HepG2 (cell line): Measurements from ENCODE around the gene ATP1B2. TPM values are rescaled to one million over a fixed set of nuclear protein-coding genes. Genes with fewer than 3 reads are reported as not detected.
A peak's percentile ranks its signal among the peaks of the same experiment; 100 is the strongest.

ENCODE experiments used
- ARID3A ChIP-seq: IDR thresholded peaks from 2 replicates; pipeline ENCODE4 v1.6.1; 2012; ENCODE audit warnings: low read depth, low read length, improper control_type of control experiment
- ARNT2 ChIP-seq: sonication (generic); formaldehyde crosslinking; IDR thresholded peaks from 2 replicates; pipeline ENCODE4 v1.8.0; 2022; ENCODE audit warnings: mild to moderate bottlenecking, low read depth, missing genetic modification reagents, moderate library complexity
- BHLHE40 ChIP-seq: IDR thresholded peaks from 2 replicates; pipeline ENCODE4 v1.6.1; 2011; ENCODE audit warnings: low read length, improper control_type of control experiment
- DRAP1 ChIP-seq: IDR thresholded peaks from 2 replicates; pipeline ENCODE4 v1.6.1; 2016; ENCODE audit warnings: missing genetic modification reagents, missing compliant biosample characterization
- HMGA1 ChIP-seq: sonication (generic); formaldehyde crosslinking; conservative IDR thresholded peaks from 2 replicates; pipeline ENCODE4 v1.4.0; 2020; ENCODE audit warnings: missing genetic modification reagents
- KLF11 ChIP-seq: IDR thresholded peaks from 2 replicates; pipeline ENCODE4 v1.6.1; 2016; ENCODE audit warnings: missing compliant biosample characterization
- MLX ChIP-seq: IDR thresholded peaks from 2 replicates; pipeline ENCODE4 v1.6.1; 2016
- MTF1 ChIP-seq: sonication (generic); formaldehyde crosslinking; IDR thresholded peaks from 2 replicates; pipeline ENCODE4 v1.5.0; 2020; ENCODE audit warnings: missing genetic modification reagents
- MYNN ChIP-seq: sonication (generic); formaldehyde crosslinking; IDR thresholded peaks from 2 replicates; pipeline ENCODE4 v1.4.0; 2020; ENCODE audit warnings: mild to moderate bottlenecking, low read depth, missing genetic modification reagents
- POLR2G ChIP-seq: fragments of 200-400 bp; formaldehyde crosslinking; IDR thresholded peaks from 2 replicates; pipeline ENCODE4 v1.6.1; 2018; ENCODE audit warnings: mild to moderate bottlenecking, low read depth, low read length, moderate library complexity
- SNAPC4 ChIP-seq: sonication (generic); formaldehyde crosslinking; IDR thresholded peaks from 2 replicates; pipeline ENCODE4 v1.4.0; 2020; ENCODE audit warnings: mild to moderate bottlenecking, missing genetic modification reagents
- TAF1 ChIP-seq: sonication (generic); formaldehyde crosslinking; IDR thresholded peaks from 2 replicates; pipeline ENCODE4 v1.4.0; 2020; ENCODE audit warnings: missing genetic modification reagents
- ZBTB1 ChIP-seq: sonication (generic); formaldehyde crosslinking; IDR thresholded peaks from 2 replicates; pipeline ENCODE4 v1.4.0; 2020; ENCODE audit warnings: missing genetic modification reagents, borderline replicate concordance
- ZGPAT ChIP-seq: IDR thresholded peaks from 2 replicates; pipeline ENCODE4 v1.6.1; 2016; ENCODE audit warnings: mild to moderate bottlenecking
- ZNF121 ChIP-seq: sonication (generic); formaldehyde crosslinking; IDR thresholded peaks from 2 replicates; pipeline ENCODE4 v1.5.0; 2020; ENCODE audit warnings: mild to moderate bottlenecking, missing genetic modification reagents
- ZNF205 ChIP-seq: IDR thresholded peaks from 2 replicates; pipeline ENCODE4 v1.6.1; 2018; ENCODE audit warnings: missing biosample characterization, missing genetic modification reagents
- ZNF225 ChIP-seq: sonication (generic); formaldehyde crosslinking; IDR thresholded peaks from 2 replicates; pipeline ENCODE4 v1.4.0; 2020; ENCODE audit warnings: mild to moderate bottlenecking, missing genetic modification reagents
- ZNF234 ChIP-seq: sonication (generic); formaldehyde crosslinking; conservative IDR thresholded peaks from 2 replicates; pipeline ENCODE4 v1.5.1; 2020; ENCODE audit warnings: mild to moderate bottlenecking, missing genetic modification reagents
- ZNF33A ChIP-seq: sonication (generic); formaldehyde crosslinking; IDR thresholded peaks from 2 replicates; pipeline ENCODE4 v1.5.1; 2020; ENCODE audit warnings: missing genetic modification reagents, mild to moderate bottlenecking, moderate library complexity, borderline replicate concordance
- ZNF501 ChIP-seq: sonication (generic); formaldehyde crosslinking; IDR thresholded peaks from 2 replicates; pipeline ENCODE4 v1.5.1; 2020; ENCODE audit warnings: mild to moderate bottlenecking, moderate library complexity, missing genetic modification reagents
- ZNF543 ChIP-seq: sonication (generic); formaldehyde crosslinking; IDR thresholded peaks from 2 replicates; pipeline ENCODE4 v1.4.0; 2020; ENCODE audit warnings: mild to moderate bottlenecking, missing genetic modification reagents
- ZNF839 ChIP-seq: sonication (generic); formaldehyde crosslinking; IDR thresholded peaks from 2 replicates; pipeline ENCODE4 v1.4.0; 2020; ENCODE audit warnings: missing genetic modification reagents, mild to moderate bottlenecking, borderline replicate concordance
- polyA plus RNA-seq, 8 experiments: library from polyadenylated mRNA; depleted of rRNA in 3 of 8; stranded (reverse) in 7 of 8; unstranded in 1 of 8; fragments of >200 nt; fragmentation: Illumina TruSeq in 4 of 8; extraction: Trizol in 4 of 8; gene quantifications; 2 replicates each; pipeline versions ENCODE4 v1.2.1 to v1.2.3, GENCODE V29; 2011 to 2016; ENCODE audit warnings: low read depth in 4 of 8, missing spikeins in 1 of 8, mixed read lengths in 1 of 8; ENCODE audit not compliant: insufficient read depth in 1 of 8
- total RNA-seq, 5 experiments: library from RNA; depleted of rRNA; stranded (reverse); fragments of >200 nt; fragmentation: Illumina TruSeq; extraction: Trizol; gene quantifications; 2 replicates each; pipeline ENCODE4 v1.2.3, GENCODE V29; 2016; ENCODE audit warnings: low read depth in 1 of 5

Gene ATP1B2
- total and polyA plus RNA-seq, 2 of the 13 experiments (the other 11 are each of a cell fraction or from before 2014, with no cell fraction given): not detected

GRCh38 chr17:7615265-7615747 lies 35.4 kb upstream of the ATP1B2 start (continued):
- TF ChIP-seq ZNF121 (no peak), ZGPAT (CRISPR knock-in tag) (peak; percentile 37; the same call in 1 of the 2 replicates), ARNT2 (CRISPR knock-in tag) (no peak), MLX (no peak), ZNF501 (0 out of 2 replicates have a peak, but pooled peaks have one; percentile 25), SNAPC4 (CRISPR knock-in tag) (no peak), ZNF33A (no peak), MTF1 (CRISPR knock-in tag) (0 out of 2 replicates have a peak, but pooled peaks have one; percentile 44), ZNF234 (no peak), KLF11 (CRISPR knock-in tag) (peak; percentile 88; the same call in 1 of the 2 replicates), HMGA1 (no peak), MYNN (0 out of 2 replicates have a peak, but pooled peaks have one; percentile 29), ZNF225 (no peak), BHLHE40 (no peak), ZNF205 (CRISPR knock-in tag) (0 out of 2 replicates have a peak, but pooled peaks have one; percentile 1), DRAP1 (CRISPR knock-in tag) (0 out of 2 replicates have a peak, but pooled peaks have one; percentile 4), ZNF543 (0 out of 2 replicates have a peak, but pooled peaks have one; percentile 30), ARID3A (no peak), ZBTB1 (CRISPR knock-in tag) (no peak), TAF1 (CRISPR knock-in tag) (peak; percentile 29; the same call in 1 of the 2 replicates), POLR2G (peak; percentile 60; the same call in 1 of the 2 replicates), ZNF839 (CRISPR knock-in tag) (no peak)
